Smooth muscle cell (in vitro differentiated cells): Measurements from ENCODE around the gene PPP1R12B. TPM values are rescaled to one million over a fixed set of nuclear protein-coding genes. Genes with fewer than 3 reads are reported as not detected.
A peak's percentile ranks its signal among the peaks of the same experiment; 100 is the strongest.
"Not testable (repeated sequence)": the region's sequence is repeated elsewhere in the genome, so short reads cannot be mapped to it uniquely, and the experiment has no call there.

ENCODE experiments used
- DNase-seq: peaks from one replicate; lab custom pipeline; 2025; ENCODE audit not compliant: unreplicated experiment; lab: John Stamatoyannopoulos, UW
- H2AFZ ChIP-seq: fragments of 200-600 bp; sonication (generic); 2 replicates; pipeline ENCODE4 v1.6.0; 2016; ENCODE audit warnings: antibody characterized with exemption, low read depth, mild to moderate bottlenecking
- H3F3A ChIP-seq: fragments of 200-600 bp; sonication (generic); 2 replicates; pipeline ENCODE4 v1.6.0; 2017; ENCODE audit warnings: antibody characterized with exemption, low read depth
- H3K27ac ChIP-seq: fragments of 200-600 bp; sonication (generic); 2 replicates; pipeline ENCODE4 v1.5.1; 2016; ENCODE audit warnings: low read depth, mild to moderate bottlenecking
- H3K27me3 ChIP-seq: fragments of 200-600 bp; sonication (generic); 2 replicates; pipeline ENCODE4 v1.6.1; 2016; ENCODE audit warnings: low read depth, mild to moderate bottlenecking
- H3K36me3 ChIP-seq: fragments of 200-600 bp; sonication (generic); 2 replicates; pipeline ENCODE4 v1.5.1; 2016; ENCODE audit warnings: low read depth
- H3K4me1 ChIP-seq: fragments of 200-600 bp; sonication (generic); 2 replicates; pipeline ENCODE4 v1.5.1; 2016; ENCODE audit warnings: low read depth
- H3K4me2 ChIP-seq: fragments of 200-600 bp; sonication (generic); 2 replicates; pipeline ENCODE4 v1.6.0; 2016; ENCODE audit warnings: mild to moderate bottlenecking
- H3K4me3 ChIP-seq: fragments of 200-600 bp; sonication (generic); 2 replicates; pipeline ENCODE4 v1.5.1; 2016; ENCODE audit warnings: mild to moderate bottlenecking
- H3K79me2 ChIP-seq: fragments of 200-600 bp; sonication (generic); 2 replicates; pipeline ENCODE4 v1.6.0; 2016; ENCODE audit warnings: low read depth, mild to moderate bottlenecking
- H3K9ac ChIP-seq: fragments of 200-600 bp; sonication (generic); 2 replicates; pipeline ENCODE4 v1.6.0; 2016; ENCODE audit warnings: low read depth
- H3K9me3 ChIP-seq: fragments of 200-600 bp; sonication (generic); replicated peaks from 2 replicates; pipeline ENCODE4 v1.5.1; 2016; ENCODE audit warnings: low read depth
- H4K20me1 ChIP-seq: fragments of 200-600 bp; sonication (generic); 2 replicates; pipeline ENCODE4 v1.6.0; 2016; ENCODE audit warnings: low read depth
- CTCF ChIP-seq: fragments of 200-600 bp; sonication (generic); IDR thresholded peaks from 2 replicates; pipeline ENCODE4 v1.5.1; 2017; ENCODE audit warnings: borderline replicate concordance, mild to moderate bottlenecking, antibody characterized with exemption; ENCODE audit not compliant: insufficient read depth, poor library complexity, severe bottlenecking
- WGBS: methylation state at CpG from one replicate; pipeline ENCODE4 v1.1.7; 2016; ENCODE audit warnings: low lambda C conversion rate; 5-methylcytosine and 5-hydroxymethylcytosine counted together
- polyA plus RNA-seq: library from polyadenylated mRNA; unstranded; fragments of >200 nt; fragmentation: Nextera tagmentation; extraction: Ambion mirVana; gene quantifications from 2 replicates; pipeline ENCODE4 v1.2.1, GENCODE V29; 2016
- total RNA-seq: library from RNA; depleted of rRNA; stranded (reverse); fragments of >200 nt; gene quantifications from 2 replicates; pipeline ENCODE4 v1.2.3, GENCODE V29; 2014

The PPP1R12B gene
- total and polyA plus RNA-seq, 2 experiments from 2014 or later, result 2.8 to 6.7 TPM

DNA sequence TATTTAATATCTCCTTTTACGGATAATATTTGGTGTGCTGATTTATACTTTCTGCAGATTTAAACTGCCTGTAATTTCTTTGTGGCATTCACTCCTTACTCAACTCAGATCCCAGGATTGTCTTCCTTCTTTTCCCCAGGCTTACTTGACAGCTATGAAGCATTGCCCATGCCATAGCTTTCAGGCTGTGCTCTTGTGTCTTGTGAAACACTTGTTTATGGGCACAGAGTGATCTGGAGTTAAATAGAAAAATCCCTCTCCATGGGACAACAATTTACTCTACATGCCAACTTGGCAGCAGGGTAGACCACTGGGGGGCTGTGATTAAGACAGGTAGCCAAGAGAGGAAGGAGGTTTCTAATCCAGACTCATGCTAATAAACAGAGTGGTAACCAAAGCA lies 57.4 kb downstream of the PPP1R12B start:
- WGBS, result 92% methylated on average over 1 of the region's 1 CpG
- Histone ChIP-seq H3K4me1 (no peaks in the 10 kb centered on the region), H3F3A (no peaks in the 10 kb centered on the region)

DNA sequence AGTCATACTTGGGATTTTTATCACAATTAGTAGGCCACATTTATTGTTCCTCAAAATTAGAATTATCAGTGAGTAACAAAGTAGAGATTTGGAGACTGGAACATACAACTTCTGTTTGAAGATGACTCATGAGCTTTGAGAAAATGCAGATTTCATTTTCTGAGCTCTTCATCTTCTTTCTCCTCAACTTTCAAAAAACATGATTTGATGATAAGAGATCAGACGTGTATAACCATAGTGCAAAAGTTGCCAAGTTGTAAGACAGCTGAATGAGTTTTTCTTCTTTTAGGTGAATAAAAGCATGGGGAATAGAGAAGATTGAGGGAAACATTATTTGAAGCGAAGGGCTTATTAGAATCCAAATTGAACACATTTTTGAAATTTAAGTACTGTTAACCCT lies 58.4 kb downstream of the PPP1R12B start:
- not testable (repeated sequence) for H3K27me3 ChIP-seq, H3K36me3 ChIP-seq, H2AFZ ChIP-seq, H3K9me3 ChIP-seq, H3K4me3 ChIP-seq, H3K9ac ChIP-seq, H3K79me2 ChIP-seq, H3K4me1 ChIP-seq, DNase-seq, H3F3A ChIP-seq
- H3K4me2 ChIP-seq, result peak overlapping the region; percentile 45
- peak overlapping the region; percentile 1 for H3K27ac ChIP-seq
- WGBS, result 52% methylated on average over 2 of the region's 2 CpGs
- H4K20me1 ChIP-seq, result peaks cover 48% of the 10 kb centered on the region

More for the DNA sequence above, 57.4 kb downstream of the PPP1R12B start:
- Histone ChIP-seq H3K79me2 (no peaks in the 10 kb centered on the region), H3K9me3 (no peaks in the 10 kb centered on the region), H3K36me3 (no peaks in the 10 kb centered on the region), H2AFZ (no peak overlapping the region), H4K20me1 (peaks cover 40% of the 10 kb centered on the region), H3K4me2 (no peak overlapping the region), H3K27me3 (no peaks in the 10 kb centered on the region), H3K27ac (no peak overlapping the region), H3K4me3 (no peak overlapping the region), H3K9ac (no peak overlapping the region)
- no peak for TF ChIP-seq CTCF
- DNase-seq, result no peak

- H3K4me3 ChIP-seq, H3F3A ChIP-seq, H3K9ac ChIP-seq, H3K9me3 ChIP-seq, H3K4me2 ChIP-seq, H3K27me3 ChIP-seq, H2AFZ ChIP-seq, H3K36me3 ChIP-seq, H3K4me1 ChIP-seq, H3K79me2 ChIP-seq, DNase-seq: not testable (repeated sequence)
- 40% methylated on average over 2 of the region's 2 CpGs for WGBS
- H4K20me1 ChIP-seq, result peaks cover 52% of the 10 kb centered on the region
- H3K27ac ChIP-seq, result peak overlapping the region; percentile 1
Observed at GRCh38 chr1:202407378-202407777, 58.9 kb downstream of the PPP1R12B start.

DNA sequence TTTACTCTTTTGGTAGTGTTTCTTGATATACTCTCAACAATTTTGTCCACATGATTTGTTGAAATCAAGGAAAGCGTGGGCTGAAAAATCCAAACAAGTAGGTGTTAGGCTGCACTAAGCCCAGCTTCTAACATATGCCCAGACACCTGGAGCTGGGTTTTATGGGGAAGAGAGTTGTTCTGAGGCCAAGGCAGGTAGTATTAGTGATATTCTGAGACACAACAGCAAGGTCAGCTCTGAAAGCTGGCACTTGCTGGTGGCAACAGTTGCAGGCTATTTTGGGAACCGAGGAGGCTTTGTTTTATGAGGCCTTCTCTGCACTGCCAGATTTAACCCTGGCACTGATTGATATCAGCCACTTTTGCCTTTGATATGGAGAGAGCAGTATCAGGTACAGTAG lies 61.8 kb downstream of the PPP1R12B start:
- not testable (repeated sequence) for DNase-seq, H3K9me3 ChIP-seq, H3F3A ChIP-seq, H3K4me2 ChIP-seq, H3K36me3 ChIP-seq, H3K27me3 ChIP-seq, H2AFZ ChIP-seq, H3K79me2 ChIP-seq, H3K4me3 ChIP-seq, H3K9ac ChIP-seq, H3K4me1 ChIP-seq
- 71% methylated on average over 2 of the region's 2 CpGs for WGBS
- Histone ChIP-seq H3K27ac (peak overlapping the region; percentile 58), H4K20me1 (peaks cover 48% of the 10 kb centered on the region)

GRCh38 chr1:202410854-202411357 lies 62.4 kb downstream of the PPP1R12B start:
- not testable (repeated sequence) for H3K36me3 ChIP-seq, H3K79me2 ChIP-seq, H3K27me3 ChIP-seq, H2AFZ ChIP-seq, H3F3A ChIP-seq, H3K4me3 ChIP-seq, H3K9me3 ChIP-seq, H3K9ac ChIP-seq, H3K4me1 ChIP-seq, DNase-seq
- Histone ChIP-seq H3K4me2 (peak overlapping the region; percentile 42), H4K20me1 (peaks cover 46% of the 10 kb centered on the region), H3K27ac (peak overlapping the region; percentile 58)
- 5% methylated on average over 5 of the region's 5 CpGs for WGBS
